HG02678 (cell line): Measurements from ENCODE around the gene RPS28.

Experiments
- ATAC-seq: cut with Tn5 transposase; IDR thresholded peaks from one replicate; pipeline ENCODE4 v1.9.1; 2021; ENCODE audit warnings: mild to moderate bottlenecking, moderate library complexity; ENCODE audit not compliant: unreplicated experiment

The RPS28 gene

DNA sequence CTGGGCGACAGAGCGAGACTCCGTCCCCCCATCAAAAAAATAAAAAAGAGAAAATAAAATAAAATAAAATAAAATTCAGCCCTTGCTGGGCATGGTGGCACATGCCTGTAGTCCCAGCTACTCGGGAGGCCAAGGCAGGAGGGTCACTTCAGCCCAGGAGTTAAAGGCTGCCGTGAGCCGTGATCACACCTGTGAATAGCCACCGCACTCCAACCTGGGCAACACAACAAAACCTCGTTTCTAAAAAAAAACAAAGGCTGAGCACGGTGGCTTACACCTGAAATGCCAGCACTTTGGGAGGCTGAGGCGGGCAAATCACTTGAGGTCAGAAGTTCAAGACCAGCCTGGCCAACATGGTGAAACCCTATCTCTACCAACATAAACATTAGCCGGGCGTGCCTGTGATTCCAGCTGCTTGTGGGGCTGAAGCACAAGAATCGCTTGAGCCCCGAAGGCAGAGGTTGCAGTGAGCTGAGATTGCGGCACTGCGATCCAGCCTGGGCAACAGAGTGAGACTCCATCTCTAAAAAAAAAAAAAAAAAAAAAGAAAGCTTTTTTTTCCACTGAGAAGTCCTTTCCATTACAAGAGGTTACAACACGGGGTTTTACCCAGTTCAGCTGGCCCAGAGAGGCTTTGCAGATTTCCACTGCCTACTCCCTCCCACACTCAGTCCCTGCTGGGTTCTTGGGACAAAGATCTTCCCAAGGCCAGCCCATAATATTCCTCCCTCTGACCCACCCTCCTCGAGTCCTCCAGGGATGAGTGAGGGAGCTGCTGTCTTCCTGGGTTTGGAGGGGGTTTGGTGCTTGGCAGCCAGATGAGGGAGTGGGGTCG, 49.1 kb downstream of the RPS28 start:
- no peak for ATAC-seq

DNA sequence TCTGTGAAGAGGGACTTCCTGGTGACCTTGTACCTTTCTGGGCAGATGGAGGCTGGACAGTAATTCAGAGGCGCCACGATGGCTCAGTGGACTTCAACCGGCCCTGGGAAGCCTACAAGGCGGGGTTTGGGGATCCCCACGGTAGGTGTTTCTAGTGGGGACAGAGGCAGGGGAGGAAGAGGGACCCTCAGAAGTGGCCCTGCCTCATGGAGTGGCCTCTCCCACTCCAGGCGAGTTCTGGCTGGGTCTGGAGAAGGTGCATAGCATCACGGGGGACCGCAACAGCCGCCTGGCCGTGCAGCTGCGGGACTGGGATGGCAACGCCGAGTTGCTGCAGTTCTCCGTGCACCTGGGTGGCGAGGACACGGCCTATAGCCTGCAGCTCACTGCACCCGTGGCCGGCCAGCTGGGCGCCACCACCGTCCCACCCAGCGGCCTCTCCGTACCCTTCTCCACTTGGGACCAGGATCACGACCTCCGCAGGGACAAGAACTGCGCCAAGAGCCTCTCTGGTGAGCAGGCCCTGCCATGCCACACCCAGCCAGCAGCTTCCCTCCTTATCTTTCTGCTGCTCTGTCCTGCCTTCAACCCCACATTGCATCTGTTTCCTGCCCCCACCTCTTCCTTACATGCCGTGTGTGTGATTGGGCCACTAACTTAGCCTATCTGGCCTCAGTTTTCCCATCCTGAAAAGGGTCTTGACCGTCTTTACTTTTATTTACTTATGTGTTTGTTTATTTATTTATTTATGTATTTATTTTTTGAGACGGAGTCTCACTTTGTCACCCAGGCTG, 49.9 kb downstream of the RPS28 start:
- ATAC-seq, result no peak
